Hematopoietic multipotent progenitor cell (in vitro differentiated cells): ENCODE measurements around the gene ALOX12. TPM values are rescaled to one million over a fixed set of nuclear protein-coding genes. Genes with fewer than 3 reads are reported as not detected.

Source experiments
- DNase-seq, 3 donors: peaks; one replicate each; pipeline ENCODE4 v3.0.0-alpha.2; 2011 to 2015; ENCODE audit warnings: low read depth in 2 of 3, low spot score in 2 of 3
- total RNA-seq: library from RNA; depleted of rRNA; stranded (reverse); fragments of >200 nt; gene quantifications from one replicate; pipeline ENCODE4 v1.2.3, GENCODE V29; 2012

Gene ALOX12
- total RNA-seq, 1 donor = 4.3 TPM

DNA sequence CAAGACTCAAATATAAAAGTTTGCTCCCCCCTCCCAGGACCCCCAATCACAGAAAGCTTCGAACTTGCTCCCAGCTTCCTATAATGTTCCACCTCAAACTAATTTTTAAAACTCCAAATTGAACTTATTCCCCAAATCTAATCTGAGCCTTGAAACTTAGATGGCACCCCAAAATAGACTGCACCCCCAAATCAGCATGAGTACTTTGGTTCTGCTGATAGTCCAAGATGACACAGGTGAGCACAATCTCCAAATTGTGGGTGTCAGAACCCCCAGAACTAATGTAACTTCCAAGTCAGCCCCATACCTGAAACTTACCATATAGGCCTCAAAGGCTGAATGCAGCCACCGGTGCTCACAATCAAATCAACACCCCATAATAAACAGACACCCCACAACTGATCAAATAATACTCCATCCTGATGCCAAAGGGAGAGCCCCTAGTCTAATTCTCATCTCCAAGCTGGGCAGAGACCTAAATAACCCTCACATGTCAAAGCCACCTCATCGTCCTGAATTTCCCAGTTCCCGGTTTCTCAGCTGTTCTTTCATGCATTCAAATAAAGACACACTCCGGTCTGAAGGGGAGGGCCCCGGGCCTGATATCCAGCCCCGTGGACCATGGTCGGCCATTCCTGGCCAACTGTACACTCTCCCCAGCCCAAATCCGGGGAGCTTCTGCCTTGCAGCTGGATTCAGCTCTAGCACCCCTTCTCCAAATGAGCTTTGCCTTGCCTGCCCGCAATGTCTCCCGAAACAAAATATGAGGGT, 25.2 kb downstream of the ALOX12 start:
- no peak for DNase-seq

DNA sequence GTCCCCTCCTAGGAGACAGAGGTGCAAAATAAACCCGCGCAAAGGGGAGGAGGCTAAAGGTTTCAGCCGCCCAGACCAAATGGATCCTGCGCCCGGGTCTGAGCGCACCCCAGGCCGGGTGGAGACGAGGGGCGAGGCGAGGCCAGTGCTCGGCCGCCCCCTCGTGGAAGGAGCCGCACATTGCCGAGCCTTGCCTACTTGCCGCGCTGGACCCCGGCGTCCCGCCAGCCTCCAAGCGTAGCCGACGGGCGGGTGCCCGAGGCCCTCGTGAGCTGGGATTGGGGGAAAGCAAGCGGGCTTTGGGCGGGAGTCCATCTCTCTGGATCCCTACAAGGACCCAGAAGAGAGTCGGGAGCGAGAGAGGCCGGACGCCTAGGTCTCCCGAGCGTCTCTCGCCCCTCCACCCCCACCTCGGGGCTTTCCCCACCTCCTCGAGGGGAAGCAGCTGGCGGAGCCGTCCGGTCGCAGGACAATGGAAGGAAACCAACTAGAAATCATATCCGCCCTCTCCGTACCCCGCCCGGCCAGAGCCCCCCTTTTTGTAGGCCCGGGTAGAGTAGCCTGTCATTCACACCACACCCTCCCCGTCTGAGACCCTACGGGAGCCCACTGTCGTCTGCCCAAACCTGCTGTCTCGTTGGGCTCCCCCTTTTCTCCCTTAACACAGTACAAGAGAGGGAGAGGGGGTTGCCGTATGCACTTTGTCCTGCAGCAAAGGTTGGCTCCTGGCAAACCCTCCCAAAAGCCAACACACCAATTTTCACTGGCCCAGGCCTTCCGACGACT, 26.3 kb downstream of the ALOX12 start:
- peak; percentile 73 to 94 (median 89) for DNase-seq

DNA sequence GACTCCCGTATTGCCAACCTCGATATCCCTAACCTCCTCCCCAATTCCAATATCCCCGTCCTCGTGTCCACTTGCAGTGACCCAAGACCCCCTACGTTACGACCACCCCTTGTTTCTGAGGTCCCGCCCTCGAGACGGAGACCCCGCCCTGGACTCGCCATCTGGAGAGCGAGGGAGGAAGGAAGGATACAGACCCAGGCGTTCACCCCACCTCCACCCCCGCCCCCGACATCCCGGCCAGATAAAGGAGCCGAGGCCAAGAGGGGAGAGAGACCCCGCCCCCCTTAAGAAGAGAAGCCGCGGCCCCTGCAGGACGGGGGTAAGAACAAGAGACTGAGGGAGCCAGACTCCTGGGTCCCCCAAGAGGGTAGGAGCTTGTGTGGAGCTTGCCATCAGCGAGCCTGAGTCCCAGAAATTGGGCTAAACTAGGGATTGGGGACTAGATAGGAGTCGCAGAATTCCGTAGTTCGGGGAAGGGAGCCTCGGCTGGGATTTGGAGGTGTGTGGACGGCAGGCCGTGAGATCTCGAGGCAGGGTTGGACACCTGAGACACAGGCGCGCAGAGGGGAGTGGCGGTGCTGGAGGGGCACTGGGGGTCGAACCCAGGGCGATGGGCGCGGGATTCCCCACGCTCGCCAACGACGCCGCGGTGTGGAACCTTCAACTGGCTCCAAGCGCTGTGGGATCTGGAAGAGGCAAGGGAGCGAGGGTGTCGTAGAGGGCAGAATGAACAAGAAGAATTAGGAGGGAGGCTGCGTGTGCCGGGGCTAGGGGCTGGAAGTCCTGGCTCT, 27.1 kb downstream of the ALOX12 start, which contains the start of gene BCL6B:
BCL6B (plus strand) TSS at position 270 of the 791 bp plus-strand sequence. CDS start 622 bp downstream, outside the sequence.
- peak in 2 of 3 donors; percentile 51 to 76 for DNase-seq

DNA sequence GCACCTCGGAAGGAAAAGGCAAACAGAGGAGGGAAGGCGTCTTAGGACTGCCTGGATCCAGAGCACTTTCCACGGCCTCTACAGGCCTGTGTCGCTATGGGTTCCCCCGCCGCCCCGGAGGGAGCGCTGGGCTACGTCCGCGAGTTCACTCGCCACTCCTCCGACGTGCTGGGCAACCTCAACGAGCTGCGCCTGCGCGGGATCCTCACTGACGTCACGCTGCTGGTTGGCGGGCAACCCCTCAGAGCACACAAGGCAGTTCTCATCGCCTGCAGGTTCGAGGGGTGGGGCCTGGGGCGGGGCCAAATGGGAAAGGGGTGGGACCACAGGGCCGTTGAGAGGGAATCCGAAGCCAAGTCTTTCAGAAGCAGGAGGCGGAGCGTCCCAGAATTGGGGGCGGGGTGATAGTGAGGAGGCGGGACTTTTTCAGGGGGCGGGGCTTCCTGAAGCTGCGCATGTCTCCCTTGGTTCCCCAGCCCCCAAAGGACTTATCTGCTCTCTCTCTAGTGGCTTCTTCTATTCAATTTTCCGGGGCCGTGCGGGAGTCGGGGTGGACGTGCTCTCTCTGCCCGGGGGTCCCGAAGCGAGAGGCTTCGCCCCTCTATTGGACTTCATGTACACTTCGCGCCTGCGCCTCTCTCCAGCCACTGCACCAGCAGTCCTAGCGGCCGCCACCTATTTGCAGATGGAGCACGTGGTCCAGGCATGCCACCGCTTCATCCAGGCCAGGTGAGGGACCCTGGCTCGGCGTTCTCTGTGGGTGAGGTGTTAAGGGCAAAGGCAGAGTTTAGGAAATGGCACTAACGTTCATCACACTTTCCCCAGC, 27.9 kb downstream of the ALOX12 start:
- DNase-seq = peak; percentile 92 to 94 (median 94)

DNA sequence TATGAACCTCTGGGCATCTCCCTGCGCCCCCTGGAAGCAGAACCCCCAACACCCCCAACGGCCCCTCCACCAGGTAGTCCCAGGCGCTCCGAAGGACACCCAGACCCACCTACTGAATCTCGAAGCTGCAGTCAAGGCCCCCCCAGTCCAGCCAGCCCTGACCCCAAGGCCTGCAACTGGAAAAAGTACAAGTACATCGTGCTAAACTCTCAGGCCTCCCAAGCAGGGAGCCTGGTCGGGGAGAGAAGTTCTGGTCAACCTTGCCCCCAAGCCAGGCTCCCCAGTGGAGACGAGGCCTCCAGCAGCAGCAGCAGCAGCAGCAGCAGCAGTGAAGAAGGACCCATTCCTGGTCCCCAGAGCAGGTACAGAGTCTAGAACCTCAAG, 28.5 kb downstream of the ALOX12 start:
- DNase-seq = no peak

DNA sequence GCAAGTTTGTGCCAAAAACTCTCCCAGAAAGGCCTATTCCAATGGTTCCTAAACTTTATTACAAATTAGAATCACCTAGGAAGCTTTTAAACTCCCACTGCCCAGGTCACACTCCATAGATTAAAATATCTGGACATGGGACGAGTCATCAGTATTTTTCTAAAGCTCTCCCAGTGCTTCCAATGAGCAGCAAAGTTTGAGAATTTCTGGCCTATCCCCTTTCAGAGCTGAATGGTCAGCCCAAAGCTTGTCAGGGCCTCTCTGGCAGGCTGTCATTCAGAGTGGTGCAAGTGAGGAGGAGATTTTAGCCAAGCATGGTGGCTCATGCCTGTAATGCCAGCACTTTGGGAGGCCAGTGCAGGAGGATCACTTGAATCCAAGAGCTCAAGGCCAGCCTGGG, 29.4 kb downstream of the ALOX12 start:
- DNase-seq = no peak

DNA sequence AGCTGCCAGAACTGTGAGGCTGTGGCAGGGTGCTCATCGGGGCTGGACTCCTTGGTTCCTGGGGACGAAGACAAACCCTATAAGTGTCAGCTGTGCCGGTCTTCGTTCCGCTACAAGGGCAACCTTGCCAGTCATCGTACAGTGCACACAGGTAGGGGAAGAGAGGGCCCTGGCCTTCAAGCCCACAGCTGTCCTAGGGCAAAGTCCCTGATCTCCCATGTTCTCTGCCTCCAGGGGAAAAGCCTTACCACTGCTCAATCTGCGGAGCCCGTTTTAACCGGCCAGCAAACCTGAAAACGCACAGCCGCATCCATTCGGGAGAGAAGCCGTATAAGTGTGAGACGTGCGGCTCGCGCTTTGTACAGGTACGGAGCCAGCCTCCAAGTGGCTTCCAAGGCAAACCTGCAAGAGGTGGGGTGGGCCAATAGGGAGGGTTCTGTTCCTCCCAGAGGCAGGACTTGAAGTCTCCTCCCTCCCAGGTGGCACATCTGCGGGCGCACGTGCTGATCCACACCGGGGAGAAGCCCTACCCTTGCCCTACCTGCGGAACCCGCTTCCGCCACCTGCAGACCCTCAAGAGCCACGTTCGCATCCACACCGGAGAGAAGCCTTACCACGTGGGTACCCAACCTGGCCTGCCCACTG, 30.7 kb downstream of the ALOX12 start:
- DNase-seq = no peak

DNA sequence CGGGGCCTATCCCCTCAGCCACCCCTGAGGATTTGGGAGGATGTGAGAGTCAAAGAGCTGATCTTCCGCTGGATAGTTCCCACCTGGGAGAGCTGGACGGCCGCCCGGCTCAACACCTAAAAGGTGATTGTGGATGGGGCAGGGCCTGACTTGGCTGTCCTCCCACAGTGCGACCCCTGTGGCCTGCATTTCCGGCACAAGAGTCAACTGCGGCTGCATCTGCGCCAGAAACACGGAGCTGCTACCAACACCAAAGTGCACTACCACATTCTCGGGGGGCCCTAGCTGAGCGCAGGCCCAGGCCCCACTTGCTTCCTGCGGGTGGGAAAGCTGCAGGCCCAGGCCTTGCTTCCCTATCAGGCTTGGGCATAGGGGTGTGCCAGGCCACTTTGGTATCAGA, 31.5 kb downstream of the ALOX12 start:
- DNase-seq = no peak

DNA sequence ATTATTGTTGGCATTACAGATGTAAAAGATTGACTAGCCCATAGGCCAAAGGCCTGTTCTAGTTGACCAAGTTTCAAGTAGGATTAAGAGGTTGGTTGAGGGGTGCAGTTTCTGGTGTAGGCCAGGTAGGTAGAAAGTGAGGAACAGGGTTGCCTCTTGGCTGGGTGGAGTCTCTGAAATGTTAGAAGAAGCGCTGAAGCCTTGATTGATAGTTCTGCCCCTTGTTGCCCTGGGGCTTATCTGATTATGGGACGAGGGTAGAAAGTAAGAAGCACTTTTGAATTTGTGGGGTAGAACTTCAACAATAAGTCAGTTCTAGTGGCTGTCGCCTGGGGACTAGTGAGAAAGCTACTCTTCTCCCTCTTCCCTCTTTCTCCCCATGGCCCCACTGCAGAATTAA, 33.2 kb downstream of the ALOX12 start:
- DNase-seq = no peak

DNA sequence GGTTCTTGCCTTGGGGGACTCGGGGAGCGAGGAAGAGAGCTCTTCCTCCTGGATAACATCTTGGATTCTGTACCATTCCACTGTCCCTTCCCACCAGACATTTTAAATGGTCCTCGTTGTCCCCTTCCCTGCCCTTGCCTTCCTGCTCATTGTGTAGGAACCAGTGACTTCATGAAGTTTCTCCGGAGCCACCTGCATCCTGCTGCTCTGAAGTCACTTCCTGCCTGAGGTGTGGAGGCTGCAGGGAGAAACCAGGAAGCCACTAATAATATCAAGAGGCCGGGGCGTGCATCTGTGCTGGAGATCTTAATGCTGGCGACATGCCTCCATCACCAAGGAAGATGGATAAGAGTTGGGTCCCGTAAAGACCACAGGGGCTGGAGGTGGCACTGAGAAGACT, 33.8 kb downstream of the ALOX12 start:
- peak in 2 of 3 donors; percentile 80 to 94 for DNase-seq

DNA sequence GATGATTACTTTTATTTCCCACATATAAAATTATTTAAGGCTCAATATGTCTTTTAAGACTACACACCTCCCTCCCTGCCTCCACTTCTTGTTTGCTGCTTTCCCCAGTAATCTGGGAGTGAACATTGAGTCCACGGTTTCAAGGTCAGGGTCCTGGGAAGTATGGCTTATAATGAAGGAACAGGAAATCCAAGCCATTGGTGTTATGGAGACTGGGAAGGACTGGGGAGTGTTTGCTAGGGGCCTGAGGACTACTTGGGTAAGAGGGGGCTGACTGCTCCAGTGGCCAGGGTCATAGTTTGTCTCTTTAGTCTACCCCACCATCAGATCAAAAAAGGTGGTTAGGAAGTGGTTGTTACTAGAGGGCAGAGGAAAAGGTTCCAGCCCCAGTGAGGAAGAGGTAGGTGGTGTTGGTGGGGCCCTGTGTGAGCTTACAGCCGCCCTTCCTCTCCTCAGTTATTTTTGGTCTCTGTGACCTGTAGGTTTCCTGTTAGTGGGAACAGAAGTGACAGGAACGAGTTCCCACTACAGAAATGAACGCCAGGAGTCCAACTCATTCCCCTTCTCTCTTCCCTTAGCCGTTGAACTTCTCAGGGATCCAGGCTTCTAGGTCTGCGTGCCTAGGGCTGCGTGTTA, 39.2 kb downstream of the ALOX12 start:
- peak in 1 of 3 donors; percentile 43 for DNase-seq

DNA sequence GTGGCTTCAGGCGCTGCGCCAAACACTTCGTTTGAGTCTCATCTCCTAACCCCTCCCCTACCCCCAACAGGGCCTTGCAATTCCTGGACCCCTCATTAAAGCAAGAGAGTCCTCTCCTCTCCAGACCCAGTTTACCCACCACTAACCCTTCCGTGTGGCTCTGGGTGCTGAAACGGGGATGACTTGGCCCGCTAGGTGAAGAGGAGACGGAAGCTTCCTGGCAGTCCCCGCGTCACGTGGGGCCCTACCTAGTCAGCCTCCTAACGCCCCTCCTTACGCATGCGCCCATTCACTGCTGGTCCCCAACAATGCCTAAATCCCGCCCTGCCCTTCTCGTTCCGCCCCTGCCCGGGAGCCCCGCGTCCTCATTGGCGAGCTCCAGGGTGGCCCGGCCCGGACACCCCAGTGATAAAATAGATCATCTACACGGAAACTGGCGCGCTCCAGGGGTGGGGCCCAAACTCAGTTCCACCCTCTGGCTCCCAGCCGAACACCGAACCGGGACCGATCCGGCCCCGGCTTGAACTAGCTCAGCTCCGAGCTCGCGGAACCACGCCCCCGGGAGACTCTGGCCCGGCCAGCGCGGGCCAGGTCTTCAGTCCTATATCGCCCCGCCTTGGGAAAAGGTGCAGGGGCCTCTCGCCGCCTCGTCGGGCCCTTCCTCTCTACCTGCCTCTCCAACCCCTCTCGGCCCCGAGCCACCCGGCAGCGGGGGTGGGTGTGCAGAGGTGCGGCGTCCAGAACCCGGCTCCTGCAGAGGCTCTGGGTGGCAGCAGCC, 39.9 kb downstream of the ALOX12 start, which contains the start of gene SLC16A13:
SLC16A13 (plus strand) TSS at position 425 of the 778 bp plus-strand sequence. CDS start 368 bp downstream, outside the sequence.
- DNase-seq = peak; percentile 90 to 98 (median 97)

DNA sequence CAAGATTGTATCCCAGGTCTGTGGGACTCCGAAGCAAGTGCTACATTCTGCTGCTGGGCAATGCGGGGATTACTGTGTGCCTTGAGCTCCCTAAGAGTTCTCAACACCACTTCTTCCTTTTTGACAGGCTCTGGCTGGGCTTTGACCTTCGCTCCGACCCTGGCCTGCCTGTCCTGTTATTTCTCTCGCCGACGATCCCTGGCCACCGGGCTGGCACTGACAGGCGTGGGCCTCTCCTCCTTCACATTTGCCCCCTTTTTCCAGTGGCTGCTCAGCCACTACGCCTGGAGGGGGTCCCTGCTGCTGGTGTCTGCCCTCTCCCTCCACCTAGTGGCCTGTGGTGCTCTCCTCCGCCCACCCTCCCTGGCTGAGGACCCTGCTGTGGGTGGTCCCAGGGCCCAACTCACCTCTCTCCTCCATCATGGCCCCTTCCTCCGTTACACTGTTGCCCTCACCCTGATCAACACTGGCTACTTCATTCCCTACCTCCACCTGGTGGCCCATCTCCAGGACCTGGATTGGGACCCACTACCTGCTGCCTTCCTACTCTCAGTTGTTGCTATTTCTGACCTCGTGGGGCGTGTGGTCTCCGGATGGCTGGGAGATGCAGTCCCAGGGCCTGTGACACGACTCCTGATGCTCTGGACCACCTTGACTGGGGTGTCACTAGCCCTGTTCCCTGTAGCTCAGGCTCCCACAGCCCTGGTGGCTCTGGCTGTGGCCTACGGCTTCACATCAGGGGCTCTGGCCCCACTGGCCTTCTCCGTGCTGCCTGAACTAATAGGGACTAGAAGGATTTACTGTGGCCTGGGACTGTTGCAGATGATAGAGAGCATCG, 42.4 kb downstream of the ALOX12 start:
- DNase-seq = no peak

DNA sequence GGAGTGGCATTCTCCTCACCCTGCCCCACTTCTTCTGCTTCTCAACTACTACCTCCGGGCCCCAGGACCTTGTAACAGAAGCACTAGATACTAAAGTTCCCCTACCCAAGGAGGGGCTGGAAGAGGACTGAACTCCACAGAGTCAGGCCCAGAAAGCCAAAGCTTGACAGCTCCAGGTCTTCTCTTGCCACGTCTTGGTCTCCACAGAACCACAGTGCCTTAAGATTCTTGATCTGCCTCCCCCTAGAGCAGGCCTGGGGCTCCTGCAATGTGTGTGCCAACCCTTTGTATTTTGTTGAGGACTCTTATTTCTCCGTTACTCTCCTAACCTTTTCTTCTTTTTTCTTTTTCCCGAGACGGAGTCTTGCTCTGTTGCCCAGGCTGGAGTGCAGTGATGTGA, 44.0 kb downstream of the ALOX12 start:
- DNase-seq = peak in 1 of 3 donors; percentile 23

DNA sequence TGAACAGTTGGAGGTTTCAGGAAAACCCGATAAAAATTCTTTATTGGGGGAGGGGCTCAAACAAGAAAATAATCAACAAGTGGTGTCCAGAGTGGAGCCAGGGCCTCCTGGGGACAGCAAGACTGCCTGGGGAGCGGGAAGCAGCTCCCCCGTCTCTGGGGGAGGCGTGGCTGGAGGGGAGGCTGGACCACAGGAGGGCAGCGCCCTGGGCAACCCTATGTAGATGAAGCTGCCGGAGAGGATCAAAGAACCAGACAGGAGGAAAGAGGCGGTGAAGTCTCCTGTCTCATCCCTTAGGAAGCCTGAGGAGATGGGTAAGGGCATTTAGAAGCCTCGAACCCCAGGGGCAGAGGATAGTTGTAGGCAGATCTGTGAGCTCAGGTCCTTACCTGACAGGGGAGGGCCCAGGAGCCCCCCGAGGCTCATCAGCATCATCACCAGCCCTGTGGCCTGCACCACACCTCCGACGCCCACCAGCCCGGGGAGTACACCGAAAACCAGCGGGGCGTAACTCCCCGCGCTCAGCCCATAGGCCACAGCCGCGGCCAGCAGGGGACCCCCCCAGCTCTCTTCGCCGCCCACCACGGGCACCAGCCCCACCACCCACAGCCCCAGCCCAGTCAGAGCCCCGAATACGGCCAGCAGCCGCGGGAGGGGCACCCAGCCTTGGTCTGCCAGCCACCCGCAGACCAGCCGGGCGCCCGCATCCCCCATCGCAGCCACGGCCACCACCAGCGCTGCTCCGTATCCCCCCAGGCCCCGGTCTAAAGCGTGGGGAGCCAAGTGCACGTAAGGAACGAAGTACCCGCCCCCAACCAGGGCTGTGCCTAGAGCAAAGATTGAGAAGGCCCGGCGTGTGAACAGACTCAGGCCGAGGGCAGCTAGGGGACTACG, 46.0 kb downstream of the ALOX12 start:
- peak in 1 of 3 donors; percentile 56 for DNase-seq

DNA sequence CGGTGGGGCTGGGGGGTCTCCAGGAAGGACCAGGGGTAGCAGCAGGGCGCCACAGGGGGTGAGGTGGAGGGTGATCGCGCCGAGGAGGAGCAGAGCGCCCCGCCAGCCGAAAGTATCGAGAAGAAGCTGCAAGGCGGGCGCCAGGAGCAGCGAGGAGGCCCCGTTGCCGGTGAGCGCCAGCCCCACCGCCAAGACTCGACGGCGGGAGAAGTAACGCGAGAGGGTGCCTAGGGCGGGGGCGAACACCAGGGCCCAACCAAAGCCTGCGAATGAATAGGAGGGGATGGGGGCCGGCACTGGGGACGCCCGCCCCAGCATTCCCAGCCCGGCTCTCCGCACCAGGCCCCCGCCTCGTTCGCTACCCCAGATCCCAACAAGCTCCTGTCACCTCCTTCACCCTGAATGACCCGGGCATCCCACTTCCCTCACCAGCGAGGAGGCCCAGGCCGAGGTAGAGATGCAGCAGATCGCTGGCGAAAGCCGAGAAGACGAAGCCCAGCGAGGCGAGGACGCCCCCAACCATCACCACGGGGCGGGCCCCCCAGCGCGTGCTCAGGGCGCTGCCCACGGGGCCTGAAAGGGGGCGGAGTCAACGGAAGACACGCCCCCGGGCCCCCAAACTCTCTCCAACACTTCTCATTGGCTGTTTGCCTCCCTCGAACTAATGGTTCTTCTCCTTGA, 46.8 kb downstream of the ALOX12 start:
- peak in 1 of 3 donors; percentile 41 for DNase-seq
